ENCODE results near the gene COLQ. TPM values are rescaled to one million over a fixed set of nuclear protein-coding genes. Genes with fewer than 3 reads are reported as not detected.

COLQ gene
- polyA plus RNA-seq, 1 donor (not counting 4 experiments of a cell fraction or from before 2014, with no cell fraction given) = 0.35 TPM

DNA sequence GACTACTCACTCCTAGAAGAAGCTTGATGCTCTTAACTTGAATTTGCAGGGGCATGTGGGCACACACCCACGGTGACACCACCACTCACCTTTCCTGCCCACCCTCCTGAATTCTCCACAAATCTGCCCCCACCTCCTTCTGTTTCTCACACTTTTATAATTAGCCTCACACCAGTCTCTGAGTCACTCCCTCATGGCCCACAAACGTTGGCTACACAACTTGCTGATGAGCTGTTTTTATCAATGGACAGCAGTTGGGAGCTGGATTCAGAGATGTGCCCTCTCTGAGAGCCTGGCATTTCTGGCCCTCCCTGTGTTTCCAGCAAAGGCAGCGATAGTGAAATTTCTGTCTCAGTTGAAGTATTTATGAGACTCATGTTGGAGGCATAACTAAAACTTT is 1.3 kb downstream of the COLQ start:
- no peaks in the 10 kb centered on the region for H3K27me3 ChIP-seq (ENCODE audit: control insufficient read depth, extremely low read depth, insufficient read depth, low read length)
- FAIRE-seq (no peak), DNase-seq (ENCODE audit: low read depth, low spot score) (no peak)
- no peaks in the 10 kb centered on the region for H3K9me1 ChIP-seq (ENCODE audit: control insufficient read depth, extremely low read depth, insufficient read depth, low read length)
- no peaks in the 10 kb centered on the region for H4K20me1 ChIP-seq (ENCODE audit: control insufficient read depth, extremely low read depth, insufficient read depth, low read length)
- no peaks in the 10 kb centered on the region for H3K36me3 ChIP-seq (ENCODE audit: control insufficient read depth in 2 of 2, extremely low read depth in 1 of 2, insufficient read depth in 2 of 2, low read length in 2 of 2)
- no peak overlapping the region for H2AFZ ChIP-seq (ENCODE audit: control insufficient read depth, low read length)
- no peaks in the 10 kb centered on the region for H3K4me1 ChIP-seq (ENCODE audit: control insufficient read depth, extremely low read depth, insufficient read depth, low read length)
- TF ChIP-seq, protein P1, sequence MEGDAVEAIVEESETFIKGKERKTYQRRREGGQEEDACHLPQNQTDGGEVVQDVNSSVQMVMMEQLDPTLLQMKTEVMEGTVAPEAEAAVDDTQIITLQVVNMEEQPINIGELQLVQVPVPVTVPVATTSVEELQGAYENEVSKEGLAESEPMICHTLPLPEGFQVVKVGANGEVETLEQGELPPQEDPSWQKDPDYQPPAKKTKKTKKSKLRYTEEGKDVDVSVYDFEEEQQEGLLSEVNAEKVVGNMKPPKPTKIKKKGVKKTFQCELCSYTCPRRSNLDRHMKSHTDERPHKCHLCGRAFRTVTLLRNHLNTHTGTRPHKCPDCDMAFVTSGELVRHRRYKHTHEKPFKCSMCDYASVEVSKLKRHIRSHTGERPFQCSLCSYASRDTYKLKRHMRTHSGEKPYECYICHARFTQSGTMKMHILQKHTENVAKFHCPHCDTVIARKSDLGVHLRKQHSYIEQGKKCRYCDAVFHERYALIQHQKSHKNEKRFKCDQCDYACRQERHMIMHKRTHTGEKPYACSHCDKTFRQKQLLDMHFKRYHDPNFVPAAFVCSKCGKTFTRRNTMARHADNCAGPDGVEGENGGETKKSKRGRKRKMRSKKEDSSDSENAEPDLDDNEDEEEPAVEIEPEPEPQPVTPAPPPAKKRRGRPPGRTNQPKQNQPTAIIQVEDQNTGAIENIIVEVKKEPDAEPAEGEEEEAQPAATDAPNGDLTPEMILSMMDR (optimal IDR thresholded peaks at IDR 0.05 in 1 of 3, IDR thresholded peaks at IDR 0.05 in 1 of 3, conservative IDR thresholded peaks at IDR 0.05 in 1 of 3; ENCODE audit: extremely low read depth in 1 of 3, insufficient read depth in 2 of 3, low read length in 3 of 3) = no peak
- TF ChIP-seq EZH2 (IDR thresholded peaks at IDR 0.05; ENCODE audit: low read length) = no peak
- dilution Hi-C loops (cut with MboI; ENCODE audit: extremely low pct_ligation_motif_present, low sequenced_read_pairs) = no loop called here
- H3K9me3 ChIP-seq (ENCODE audit: control insufficient read depth, low read depth, low read length) = no peaks in the 10 kb centered on the region
- H3K79me2 ChIP-seq (ENCODE audit: control insufficient read depth, insufficient read depth, low read length) = no peaks in the 10 kb centered on the region
- H3K4me3 ChIP-seq (ENCODE audit: control insufficient read depth in 2 of 3, extremely low read depth in 1 of 3, insufficient read depth in 2 of 3, low read depth in 1 of 3, low read length in 3 of 3) = no peak overlapping the region
- H3K9ac ChIP-seq (ENCODE audit: control insufficient read depth, extremely low read depth, insufficient read depth, low read length) = no peak overlapping the region
- no peak overlapping the region for H3K27ac ChIP-seq (ENCODE audit: control insufficient read depth, insufficient read depth, low read length)
- no peak overlapping the region for H3K4me2 ChIP-seq (ENCODE audit: control insufficient read depth, extremely low read depth, insufficient read depth, low read depth, low read length)

DNA sequence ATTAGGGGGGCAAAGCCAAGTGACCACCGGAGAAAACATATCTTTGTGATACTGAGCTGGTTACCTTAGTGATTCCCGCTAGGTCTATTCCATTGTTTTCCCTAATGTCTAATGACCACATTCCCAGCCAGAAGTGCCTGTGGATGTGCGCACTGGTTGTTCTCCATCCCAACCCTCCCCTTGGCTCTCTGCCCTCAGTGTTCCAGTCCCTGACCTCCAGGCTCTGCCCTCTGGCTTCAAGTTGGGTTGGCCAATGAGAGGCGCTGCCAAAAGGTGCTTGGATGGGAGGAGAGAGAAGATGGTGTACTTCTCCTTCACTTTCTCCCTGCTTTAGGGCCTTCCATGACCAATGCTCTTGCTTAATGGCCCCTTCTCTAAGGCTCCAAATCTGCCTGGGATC is 2.4 kb downstream of the COLQ start:
- no peaks in the 10 kb centered on the region for H4K20me1 ChIP-seq (ENCODE audit: control insufficient read depth, extremely low read depth, insufficient read depth, low read length)
- dilution Hi-C loops (cut with MboI; ENCODE audit: extremely low pct_ligation_motif_present, low sequenced_read_pairs) = no loop called here
- no peaks in the 10 kb centered on the region for H3K9me1 ChIP-seq (ENCODE audit: control insufficient read depth, extremely low read depth, insufficient read depth, low read length)
- no peak overlapping the region for H2AFZ ChIP-seq (ENCODE audit: control insufficient read depth, low read length)
- FAIRE-seq (no peak), DNase-seq (ENCODE audit: low read depth, low spot score) (no peak)
- TF ChIP-seq EZH2 (IDR thresholded peaks at IDR 0.05; ENCODE audit: low read length) = no peak
- TF ChIP-seq, protein P1 (optimal IDR thresholded peaks at IDR 0.05 in 1 of 3, IDR thresholded peaks at IDR 0.05 in 1 of 3, conservative IDR thresholded peaks at IDR 0.05 in 1 of 3; ENCODE audit: extremely low read depth in 1 of 3, insufficient read depth in 2 of 3, low read length in 3 of 3) = no peak
- H3K9me3 ChIP-seq (ENCODE audit: control insufficient read depth, low read depth, low read length) = no peaks in the 10 kb centered on the region
- H3K9ac ChIP-seq (ENCODE audit: control insufficient read depth, extremely low read depth, insufficient read depth, low read length) = no peak overlapping the region
- H3K79me2 ChIP-seq (ENCODE audit: control insufficient read depth, insufficient read depth, low read length) = no peaks in the 10 kb centered on the region
- no peak overlapping the region for H3K27ac ChIP-seq (ENCODE audit: control insufficient read depth, insufficient read depth, low read length)
- no peaks in the 10 kb centered on the region for H3K36me3 ChIP-seq (ENCODE audit: control insufficient read depth in 2 of 2, extremely low read depth in 1 of 2, insufficient read depth in 2 of 2, low read length in 2 of 2)
- no peaks in the 10 kb centered on the region for H3K4me1 ChIP-seq (ENCODE audit: control insufficient read depth, extremely low read depth, insufficient read depth, low read length)
- H3K27me3 ChIP-seq (ENCODE audit: control insufficient read depth, extremely low read depth, insufficient read depth, low read length) = no peaks in the 10 kb centered on the region
- no peak overlapping the region for H3K4me2 ChIP-seq (ENCODE audit: control insufficient read depth, extremely low read depth, insufficient read depth, low read depth, low read length)
- H3K4me3 ChIP-seq (ENCODE audit: control insufficient read depth in 2 of 3, extremely low read depth in 1 of 3, insufficient read depth in 2 of 3, low read depth in 1 of 3, low read length in 3 of 3) = no peak overlapping the region

All from keratinocyte (primary cell).